Muscle of leg (tissue), 11 donors: ENCODE measurements around the gene ITIH2. TPM values are rescaled to one million over a fixed set of nuclear protein-coding genes. Genes with fewer than 3 reads are reported as not detected.
A peak's percentile ranks its signal among the peaks of the same experiment; 100 is the strongest.
"Not testable (repeated sequence)": the region's sequence is repeated elsewhere in the genome, so short reads cannot be mapped to it uniquely, and the experiment has no call there.

Experiments used
- DNase-seq: peaks from one replicate; pipeline ENCODE4 v3.0.0; 2013
- H3K27ac ChIP-seq: one replicate; pipeline ENCODE4 v1.5.1; 2013; ENCODE audit warnings: mild to moderate bottlenecking, low read length, control low read depth
- H3K27me3 ChIP-seq: one replicate; pipeline ENCODE4 v1.6.1; 2013; ENCODE audit warnings: low read length; ENCODE audit not compliant: control insufficient read depth, insufficient read depth
- H3K36me3 ChIP-seq: one replicate; pipeline ENCODE4 v1.6.1; 2013; ENCODE audit warnings: low read length; ENCODE audit not compliant: control insufficient read depth, insufficient read depth
- H3K4me1 ChIP-seq: one replicate; pipeline ENCODE4 v1.6.1; 2013; ENCODE audit warnings: low read length; ENCODE audit not compliant: control insufficient read depth, insufficient read depth
- H3K4me3 ChIP-seq: one replicate; pipeline ENCODE4 v1.5.1; 2013; ENCODE audit warnings: low read length, control low read depth
- H3K9me3 ChIP-seq: replicated peaks from 2 replicates; pipeline ENCODE4 v1.6.1; 2013; ENCODE audit warnings: low read depth, low read length; ENCODE audit not compliant: control insufficient read depth
- WGBS: methylation state at CpG from one replicate; pipeline ENCODE4 v1.1.5; 2013; ENCODE audit warnings: missing lambda C conversion rate; ENCODE audit not compliant: insufficient coverage; 5-methylcytosine and 5-hydroxymethylcytosine counted together
- polyA plus RNA-seq, 8 donors: library from polyadenylated mRNA; unstranded; fragments of 120-200 nt; gene quantifications; one replicate each; pipeline versions ENCODE4 v1.2.1 to v1.2.3, GENCODE V29; 2013; ENCODE audit warnings: inconsistent platforms in 1 of 8, low replicate concordance in 1 of 8; ENCODE audit not compliant: insufficient read length in 8 of 8, insufficient read depth in 1 of 8
- total RNA-seq: library from RNA; stranded (reverse); fragments of 120-200 nt; gene quantifications from one replicate; pipeline ENCODE4 v1.2.4, GENCODE V29; 2013

ITIH2 gene
- total and polyA plus RNA-seq, 9 donors, result 0.11 to 5.1 (median 0.19) TPM; not detected in 1

GRCh38 chr10:7768417-7768816, 65.3 kb downstream of the ITIH2 start:
- no peaks in the 10 kb centered on the region for H3K4me1 ChIP-seq
- H3K27me3 ChIP-seq, result no peaks in the 10 kb centered on the region
- no peak overlapping the region for H3K4me3 ChIP-seq
- H3K9me3 ChIP-seq, result no peaks in the 10 kb centered on the region
- H3K27ac ChIP-seq, result no peak overlapping the region
- DNase-seq, result no peak
- WGBS, result 100% methylated on average over 5 of the region's 7 CpGs
- H3K36me3 ChIP-seq, result peaks cover 44% of the 10 kb centered on the region

GRCh38 chr10:7773845-7774801, 71.0 kb downstream of the ITIH2 start:
- Histone ChIP-seq H3K27ac (peak overlapping the region; percentile 13), H3K4me1 (no peaks in the 10 kb centered on the region), H3K36me3 (peaks cover 45% of the 10 kb centered on the region), H3K4me3 (no peak overlapping the region), H3K9me3 (no peaks in the 10 kb centered on the region), H3K27me3 (no peaks in the 10 kb centered on the region)
- WGBS, result 83% methylated on average over 4 of the region's 10 CpGs
- DNase-seq, result no peak

GRCh38 chr10:7776777-7777176, 73.7 kb downstream of the ITIH2 start:
- H3K4me1 ChIP-seq, result no peaks in the 10 kb centered on the region
- DNase-seq, result no peak
- H3K4me3 ChIP-seq, result no peak overlapping the region
- no peaks in the 10 kb centered on the region for H3K27me3 ChIP-seq
- WGBS, result no CpG with 5 or more reads among the region's 2 CpGs
- H3K27ac ChIP-seq, result no peak overlapping the region
- no peaks in the 10 kb centered on the region for H3K9me3 ChIP-seq
- H3K36me3 ChIP-seq, result peaks cover 48% of the 10 kb centered on the region

- not testable (repeated sequence) for H3K27ac ChIP-seq, H3K27me3 ChIP-seq, H3K4me3 ChIP-seq, H3K9me3 ChIP-seq, DNase-seq, H3K4me1 ChIP-seq
- WGBS, result 100% methylated on average over 4 of the region's 6 CpGs
- H3K36me3 ChIP-seq, result peaks cover 32% of the 10 kb centered on the region
These were observed 79.1 kb downstream of the ITIH2 start for GRCh38 chr10:7782194-7782593.

- DNase-seq, result no peak
- H3K4me1 ChIP-seq, result peaks cover 16% of the 10 kb centered on the region
- H3K9me3 ChIP-seq, result no peaks in the 10 kb centered on the region
- no peak overlapping the region for H3K4me3 ChIP-seq
- no peaks in the 10 kb centered on the region for H3K27me3 ChIP-seq
- H3K36me3 ChIP-seq, result peaks cover 7% of the 10 kb centered on the region
- 38% methylated on average over 1 of the region's 3 CpGs for WGBS
- no peak overlapping the region for H3K27ac ChIP-seq
These were observed 83.3 kb downstream of the ITIH2 start for GRCh38 chr10:7786430-7786829.

GRCh38 chr10:7787150-7787856, 84.2 kb downstream of the ITIH2 start:
- H3K4me1 ChIP-seq, result peaks cover 16% of the 10 kb centered on the region
- WGBS, result 0% methylated on average over 21 of the region's 26 CpGs
- DNase-seq, result no peak
- peak overlapping the region; percentile 74 for H3K27ac ChIP-seq
- no peaks in the 10 kb centered on the region for H3K9me3 ChIP-seq
- H3K36me3 ChIP-seq, result peaks cover 8% of the 10 kb centered on the region
- H3K4me3 ChIP-seq, result peak overlapping the region; percentile 97
- H3K27me3 ChIP-seq, result no peaks in the 10 kb centered on the region

- peaks cover 9% of the 10 kb centered on the region for H3K36me3 ChIP-seq
- under 1% methylated on average over 58 of the region's 59 CpGs for WGBS
- H3K4me1 ChIP-seq, result peaks cover 16% of the 10 kb centered on the region
- H3K4me3 ChIP-seq, result peak within 1 kb of the TSS; percentile 97
- H3K27ac ChIP-seq, result peak within 1 kb of the TSS; percentile 83
- H3K27me3 ChIP-seq, result no peaks in the 10 kb centered on the region
- peak; percentile 99 for DNase-seq
- H3K9me3 ChIP-seq, result no peaks in the 10 kb centered on the region
These were observed 84.9 kb downstream of the ITIH2 start, which contains the start of the genes ATP5F1C and KIN for GRCh38 chr10:7787857-7788638. Gene ATP5F1C, plus strand, starts transcription at chr10:7788177. Its CDS starts 31 bp downstream, at chr10:7788208. Gene KIN, minus strand, starts transcription at chr10:7787993. Its CDS starts 60 bp downstream, at chr10:7787933.

- WGBS, result under 1% methylated on average over 17 of the region's 25 CpGs
- Histone ChIP-seq H3K36me3 (peaks cover 9% of the 10 kb centered on the region), H3K9me3 (no peaks in the 10 kb centered on the region), H3K27me3 (no peaks in the 10 kb centered on the region), H3K4me1 (peaks cover 16% of the 10 kb centered on the region), H3K4me3 (peak overlapping the region; percentile 97), H3K27ac (peak overlapping the region; percentile 83)
- peak; percentile 29 for DNase-seq
These were observed 85.6 kb downstream of the ITIH2 start for GRCh38 chr10:7788639-7789286.

GRCh38 chr10:7789390-7789789, 86.3 kb downstream of the ITIH2 start:
- no CpG with 5 or more reads among the region's 3 CpGs for WGBS
- Histone ChIP-seq H3K4me3 (peak overlapping the region; percentile 97), H3K27ac (no peak overlapping the region), H3K4me1 (peaks cover 16% of the 10 kb centered on the region), H3K27me3 (no peaks in the 10 kb centered on the region), H3K36me3 (peaks cover 6% of the 10 kb centered on the region), H3K9me3 (no peaks in the 10 kb centered on the region)
- DNase-seq, result peak; percentile 17
